Muscle of leg (tissue), 11 donors: ENCODE measurements around the gene TSPEAR. TPM values are rescaled to one million over a fixed set of nuclear protein-coding genes. Genes with fewer than 3 reads are reported as not detected.
"Not testable (repeated sequence)": the region's sequence is repeated elsewhere in the genome, so short reads cannot be mapped to it uniquely, and the experiment has no call there.

Source experiments
- DNase-seq: peaks from one replicate; pipeline ENCODE4 v3.0.0; 2013
- H3K27ac ChIP-seq: one replicate; pipeline ENCODE4 v1.5.1; 2013; ENCODE audit warnings: mild to moderate bottlenecking, low read length, control low read depth
- H3K27me3 ChIP-seq: one replicate; pipeline ENCODE4 v1.6.1; 2013; ENCODE audit warnings: low read length; ENCODE audit not compliant: control insufficient read depth, insufficient read depth
- H3K36me3 ChIP-seq: one replicate; pipeline ENCODE4 v1.6.1; 2013; ENCODE audit warnings: low read length; ENCODE audit not compliant: control insufficient read depth, insufficient read depth
- H3K4me1 ChIP-seq: one replicate; pipeline ENCODE4 v1.6.1; 2013; ENCODE audit warnings: low read length; ENCODE audit not compliant: control insufficient read depth, insufficient read depth
- H3K4me3 ChIP-seq: one replicate; pipeline ENCODE4 v1.5.1; 2013; ENCODE audit warnings: low read length, control low read depth
- H3K9me3 ChIP-seq: replicated peaks from 2 replicates; pipeline ENCODE4 v1.6.1; 2013; ENCODE audit warnings: low read depth, low read length; ENCODE audit not compliant: control insufficient read depth
- WGBS: methylation state at CpG from one replicate; pipeline ENCODE4 v1.1.5; 2013; ENCODE audit warnings: missing lambda C conversion rate; ENCODE audit not compliant: insufficient coverage; 5-methylcytosine and 5-hydroxymethylcytosine counted together
- polyA plus RNA-seq, 8 donors: library from polyadenylated mRNA; unstranded; fragments of 120-200 nt; gene quantifications; one replicate each; pipeline versions ENCODE4 v1.2.1 to v1.2.3, GENCODE V29; 2013; ENCODE audit warnings: inconsistent platforms in 1 of 8, low replicate concordance in 1 of 8; ENCODE audit not compliant: insufficient read length in 8 of 8, insufficient read depth in 1 of 8
- total RNA-seq: library from RNA; stranded (reverse); fragments of 120-200 nt; gene quantifications from one replicate; pipeline ENCODE4 v1.2.4, GENCODE V29; 2013

The TSPEAR gene
- total and polyA plus RNA-seq, 9 donors, result 0.04 to 1.5 (median 0.10) TPM; not detected in 2

- H3K36me3 ChIP-seq, result no peaks in the 10 kb centered on the region
- H3K4me1 ChIP-seq, result peaks cover under 1% of the 10 kb centered on the region
- H3K27me3 ChIP-seq, result peaks cover 89% of the 10 kb centered on the region
- H3K9me3 ChIP-seq, result no peaks in the 10 kb centered on the region
- 41% methylated on average over 15 of the region's 16 CpGs for WGBS
- H3K27ac ChIP-seq, result no peak overlapping the region
- no peak overlapping the region for H3K4me3 ChIP-seq
- DNase-seq, result no peak
Observed at GRCh38 chr21:44702973-44703730, 8.2 kb downstream of the TSPEAR start.

DNA sequence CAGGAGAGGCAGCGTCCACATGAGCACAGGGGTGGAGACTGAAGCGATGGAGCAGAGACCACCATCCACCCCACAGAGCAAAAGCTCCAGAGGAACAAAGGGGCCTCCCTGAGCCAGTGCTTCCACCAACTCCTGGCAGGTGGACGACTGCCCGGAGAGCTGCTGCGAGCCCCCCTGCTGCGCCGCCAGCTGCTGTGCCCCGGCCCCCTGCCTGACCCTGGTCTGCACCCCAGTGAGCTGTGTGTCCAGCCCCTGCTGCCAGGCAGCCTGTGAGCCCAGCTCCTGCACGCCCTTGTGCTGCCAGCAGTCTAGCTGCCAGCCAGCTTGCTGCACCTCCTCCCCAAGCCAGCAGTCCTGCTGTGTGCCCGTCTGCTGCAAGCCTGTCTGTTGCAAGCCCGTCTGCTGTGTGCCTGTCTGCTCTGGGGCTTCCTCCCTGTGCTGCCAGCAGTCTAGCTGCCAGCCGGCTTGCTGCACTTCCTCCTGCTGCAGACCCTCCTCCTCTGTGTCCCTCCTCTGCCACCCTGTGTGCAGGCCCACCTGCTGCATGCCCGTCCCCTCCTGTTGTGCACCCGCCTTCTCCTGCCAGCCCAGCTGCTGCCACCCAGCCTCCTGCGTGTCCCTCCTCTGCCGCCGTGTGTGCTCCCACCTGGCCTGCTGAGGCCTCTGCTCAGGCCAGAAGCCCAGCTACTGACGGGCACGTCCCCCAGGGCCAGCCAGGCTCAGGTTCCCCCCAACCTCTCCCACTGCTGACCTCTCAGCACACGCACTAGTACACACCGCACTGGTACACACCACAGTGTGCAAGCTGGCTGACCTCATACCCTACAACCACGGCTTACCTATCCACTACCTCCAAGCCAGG, 9.0 kb downstream of the TSPEAR start:
- H3K4me1 ChIP-seq, result peaks cover 4% of the 10 kb centered on the region
- H3K4me3 ChIP-seq, result no peak overlapping the region
- no peak for DNase-seq
- no peaks in the 10 kb centered on the region for H3K9me3 ChIP-seq
- 63% methylated on average over 22 of the region's 22 CpGs for WGBS
- H3K27ac ChIP-seq, result no peak overlapping the region
- H3K27me3 ChIP-seq, result peaks cover 89% of the 10 kb centered on the region
- H3K36me3 ChIP-seq, result no peaks in the 10 kb centered on the region

GRCh38 chr21:44701541-44701940, 9.8 kb downstream of the TSPEAR start:
- 17% methylated on average over 12 of the region's 12 CpGs for WGBS
- H3K4me3 ChIP-seq, result no peak overlapping the region
- H3K27me3 ChIP-seq, result peaks cover 87% of the 10 kb centered on the region
- DNase-seq, result no peak
- no peak overlapping the region for H3K27ac ChIP-seq
- peaks cover 4% of the 10 kb centered on the region for H3K4me1 ChIP-seq
- no peaks in the 10 kb centered on the region for H3K36me3 ChIP-seq
- H3K9me3 ChIP-seq, result no peaks in the 10 kb centered on the region

DNA sequence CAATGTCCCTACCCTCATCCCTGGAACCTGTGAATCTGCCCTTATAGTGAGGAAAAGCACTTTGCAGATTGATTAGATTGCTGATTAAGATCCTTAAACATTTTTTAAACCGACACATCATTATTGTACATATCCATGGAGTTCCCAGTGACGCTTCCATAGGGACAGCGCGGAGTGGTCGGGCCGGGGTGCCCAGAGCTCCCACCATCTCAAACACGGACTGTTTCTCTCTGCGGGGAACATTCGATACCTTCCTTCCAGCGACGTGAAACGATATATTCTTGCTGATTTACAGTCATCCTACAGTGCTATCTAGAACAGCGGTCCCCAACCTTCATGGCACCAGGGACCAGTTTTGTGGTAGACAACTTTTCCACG, 10.4 kb downstream of the TSPEAR start:
- H3K4me1 ChIP-seq, result peaks cover 4% of the 10 kb centered on the region
- 84% methylated on average over 6 of the region's 14 CpGs for WGBS
- H3K27me3 ChIP-seq, result peaks cover 83% of the 10 kb centered on the region
- no peaks in the 10 kb centered on the region for H3K9me3 ChIP-seq
- H3K4me3 ChIP-seq, result no peak overlapping the region
- no peaks in the 10 kb centered on the region for H3K36me3 ChIP-seq
- no peak overlapping the region for H3K27ac ChIP-seq
- no peak for DNase-seq

DNA sequence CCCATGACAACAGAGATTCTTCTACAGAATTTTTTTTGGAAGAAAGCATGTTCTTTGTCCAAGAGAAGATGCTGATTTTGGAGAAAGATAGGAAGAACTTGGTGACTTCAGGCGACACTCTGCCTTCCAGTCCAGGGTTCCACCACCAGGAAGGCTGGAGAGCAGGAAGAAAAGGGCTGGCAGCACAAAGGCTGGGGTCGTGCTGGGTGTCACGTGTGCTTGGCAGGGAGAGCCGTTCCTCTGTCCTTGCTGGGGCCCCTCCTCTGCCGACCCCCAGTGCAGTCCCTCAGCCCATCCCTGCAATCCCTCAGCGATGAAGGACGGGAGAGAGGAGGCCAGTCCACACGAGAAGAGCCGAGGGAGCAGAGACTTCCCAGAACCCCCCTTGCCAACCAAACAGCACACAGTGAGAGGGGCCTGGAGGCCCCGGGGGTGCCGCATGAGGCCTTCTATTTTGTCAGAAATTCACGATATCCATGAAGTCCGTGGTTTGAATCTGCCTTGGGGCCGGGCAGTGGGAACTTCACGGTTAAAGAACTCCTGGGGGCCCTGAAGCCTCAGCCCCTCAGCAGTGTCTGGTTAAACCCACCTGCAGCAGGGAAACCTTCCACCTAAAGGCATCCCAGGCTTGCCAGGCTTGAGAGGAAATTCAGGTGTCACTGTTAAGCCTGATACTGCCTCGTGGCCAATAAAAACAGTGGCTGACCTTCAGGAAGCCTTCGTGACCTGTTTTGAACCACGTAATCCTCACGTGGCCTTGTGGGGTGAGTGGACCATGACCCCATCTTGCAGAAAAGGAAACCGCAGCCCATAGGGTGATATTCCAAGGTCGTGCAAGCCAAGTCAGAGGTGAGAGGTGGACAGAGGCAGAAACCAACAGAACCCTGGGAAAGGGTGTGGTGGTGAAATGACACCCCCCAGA, 11.0 kb downstream of the TSPEAR start:
- Histone ChIP-seq H3K4me3 (no peak overlapping the region), H3K4me1 (peaks cover 4% of the 10 kb centered on the region), H3K9me3 (no peaks in the 10 kb centered on the region), H3K27ac (no peak overlapping the region), H3K27me3 (peaks cover 81% of the 10 kb centered on the region), H3K36me3 (no peaks in the 10 kb centered on the region)
- no peak for DNase-seq
- WGBS, result 52% methylated on average over 16 of the region's 21 CpGs

DNA sequence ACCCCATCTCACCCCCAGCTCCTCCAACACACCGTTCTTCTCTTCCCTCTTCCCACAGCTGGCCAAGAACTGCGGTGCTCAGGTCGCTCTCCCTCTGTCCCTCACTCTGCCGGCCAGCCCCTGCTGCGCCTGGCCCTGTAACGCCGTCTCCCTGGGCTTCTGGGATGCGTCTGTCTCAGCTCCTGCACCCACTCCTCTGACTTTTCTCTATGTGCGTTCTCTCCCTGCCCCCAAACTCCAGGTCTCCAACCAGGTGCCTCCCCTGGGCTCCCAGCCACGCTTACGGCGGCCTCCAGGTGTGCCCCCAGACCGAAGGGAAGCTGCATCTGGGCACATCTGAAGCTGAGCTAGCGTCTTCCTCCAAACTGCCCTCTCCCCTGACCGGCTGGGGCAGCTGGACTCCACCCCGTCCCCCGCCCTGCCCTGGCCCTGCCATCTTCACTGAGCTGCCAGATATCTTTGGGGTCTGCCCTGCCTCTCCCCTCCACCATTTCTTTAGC, 11.8 kb downstream of the TSPEAR start:
- no peak overlapping the region for H3K27ac ChIP-seq
- WGBS, result 27% methylated on average over 14 of the region's 17 CpGs
- H3K27me3 ChIP-seq, result peaks cover 83% of the 10 kb centered on the region
- no peak overlapping the region for H3K4me3 ChIP-seq
- no peaks in the 10 kb centered on the region for H3K9me3 ChIP-seq
- peaks cover 4% of the 10 kb centered on the region for H3K4me1 ChIP-seq
- no peak for DNase-seq
- no peaks in the 10 kb centered on the region for H3K36me3 ChIP-seq

- Histone ChIP-seq H3K27me3 (peaks cover 69% of the 10 kb centered on the region), H3K9me3 (peaks cover under 1% of the 10 kb centered on the region), H3K27ac (no peak overlapping the region), H3K4me3 (no peak overlapping the region), H3K36me3 (no peaks in the 10 kb centered on the region), H3K4me1 (peaks cover 4% of the 10 kb centered on the region)
- WGBS, result 24% methylated on average over 35 of the region's 35 CpGs
- no peak for DNase-seq
Observed at GRCh38 chr21:44697811-44698734, 13.3 kb downstream of the TSPEAR start.

- WGBS, result 30% methylated on average over 10 of the region's 21 CpGs
- not testable (repeated sequence) for H3K36me3 ChIP-seq, H3K27ac ChIP-seq, H3K4me3 ChIP-seq, H3K4me1 ChIP-seq, DNase-seq, H3K9me3 ChIP-seq
- peaks cover 61% of the 10 kb centered on the region for H3K27me3 ChIP-seq
Observed at GRCh38 chr21:44697172-44697810, 14.1 kb downstream of the TSPEAR start, which contains the start of gene KRTAP10-12. Gene KRTAP10-12 (plus strand): TSS chr21:44697172. CDS start chr21:44697202, 30 bp downstream.
